ENCODE results near the gene TBX19.

TBX19 gene

DNA sequence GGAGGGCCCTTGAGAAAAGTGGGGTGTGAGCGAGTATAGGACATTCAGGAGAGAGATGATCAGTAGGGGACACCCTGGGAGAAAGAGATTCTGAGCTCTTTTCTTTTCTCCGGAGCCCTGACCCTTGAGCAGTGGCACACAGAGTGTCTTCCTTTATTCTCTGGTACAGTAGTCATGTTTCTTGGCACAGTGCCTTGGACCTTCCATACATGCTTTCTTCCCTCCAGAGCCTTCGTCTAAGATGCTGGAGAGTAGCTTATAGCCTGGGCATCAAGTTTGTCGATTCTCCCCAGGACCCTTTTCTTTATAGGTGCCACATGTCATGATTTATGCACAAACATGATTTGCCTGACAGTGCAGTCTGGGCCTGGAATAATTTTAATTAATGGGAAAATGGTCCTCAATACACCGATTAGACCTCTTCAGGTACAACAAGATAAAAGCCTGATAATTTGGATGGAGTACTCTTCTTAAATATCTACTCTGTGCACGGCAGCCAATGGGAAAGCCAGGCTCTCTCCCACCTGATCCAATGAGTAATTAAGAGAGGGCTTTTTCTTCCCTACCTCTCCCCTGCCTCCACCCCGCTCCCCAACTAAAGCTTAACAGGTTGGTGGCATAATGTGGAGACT is at the start of gene TBX19:
Gene TBX19, plus strand, starts transcription at position 582 of the 632 bp plus-strand sequence. CDS start 214 bp downstream, outside the sequence.
- DNase-seq (ENCODE audit: low read depth) = peak; percentile 22

DNA sequence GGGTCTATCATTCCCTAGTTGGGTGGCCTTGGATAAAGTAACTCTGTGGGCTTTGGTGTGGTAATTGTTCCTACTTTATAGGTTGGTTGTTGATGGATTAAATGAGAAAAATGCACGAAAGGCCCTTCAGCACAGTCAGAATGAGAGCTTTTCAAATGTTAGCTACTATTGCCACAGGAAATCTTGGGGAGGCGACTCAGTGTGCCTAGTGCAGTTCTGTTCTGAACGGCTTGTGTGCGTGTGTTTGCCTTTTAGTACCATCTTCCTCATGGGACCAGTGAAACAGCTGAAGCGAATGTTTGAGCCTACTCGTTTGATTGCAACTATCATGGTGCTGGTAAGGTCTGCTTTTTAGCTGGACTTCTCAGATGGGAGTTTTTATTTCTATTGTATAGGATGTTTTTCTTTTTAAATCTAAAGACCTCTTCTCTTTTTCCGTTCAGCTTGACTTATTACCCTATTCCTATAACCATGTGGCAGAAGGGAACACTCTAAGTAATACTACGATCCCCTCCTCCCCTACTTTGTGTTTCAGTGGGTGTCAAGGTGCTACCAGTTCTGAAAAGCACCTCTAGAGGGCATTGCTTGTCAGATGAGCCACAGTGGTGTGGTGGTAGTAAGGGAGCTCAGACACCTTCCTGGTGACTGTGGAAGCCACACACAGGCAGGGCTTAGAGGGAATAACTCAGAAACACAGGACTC is 45.7 kb upstream of the TBX19 start:
- DNase-seq (ENCODE audit: low read depth) = peak; percentile 69

DNA sequence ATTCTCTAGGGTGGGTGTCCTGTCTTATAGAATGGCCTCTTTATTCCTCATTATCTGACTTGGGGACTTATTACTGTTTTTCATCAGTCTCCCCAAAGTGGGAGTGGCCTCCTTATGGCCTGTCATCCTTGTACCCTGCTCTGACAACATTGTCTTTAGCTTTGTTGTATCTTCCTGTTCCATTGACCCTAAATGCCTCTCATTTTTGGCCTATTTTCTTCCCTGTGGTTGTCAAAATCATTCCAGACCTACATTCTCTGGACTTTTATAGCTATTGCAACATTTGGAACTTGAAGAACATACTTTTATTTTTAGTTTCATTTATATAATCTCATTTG is 45.2 kb upstream of the TBX19 start:
- peak; percentile 66 for DNase-seq (ENCODE audit: low read depth)

DNA sequence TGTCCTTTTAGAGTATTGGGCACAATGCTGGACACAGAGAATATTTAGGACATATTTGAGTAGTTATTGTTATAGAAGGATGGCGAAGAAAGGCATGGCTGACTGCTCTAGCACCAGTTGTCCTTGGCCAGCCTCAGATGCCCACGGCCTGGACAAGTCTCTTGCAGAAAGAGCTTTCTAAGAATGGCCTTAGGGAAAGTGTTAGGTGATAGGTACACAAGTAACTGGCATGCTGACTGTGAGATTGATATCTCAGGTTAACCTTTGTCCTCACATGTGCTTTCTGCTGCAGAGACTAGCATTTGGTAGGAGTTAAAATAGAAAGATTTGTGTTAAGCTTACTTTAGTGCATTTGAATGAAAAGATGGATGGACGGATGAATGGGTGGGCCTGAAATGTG is 44.7 kb upstream of the TBX19 start:
- DNase-seq (ENCODE audit: low read depth) = no peak

GRCh38 chr1:168236836-168237611 is 43.7 kb upstream of the TBX19 start:
- DNase-seq (ENCODE audit: low read depth) = no peak

- peak; percentile 37 for DNase-seq (ENCODE audit: low read depth)
Measured at GRCh38 chr1:168243198-168243597, 37.5 kb upstream of the TBX19 start.

- DNase-seq (ENCODE audit: low read depth) = peak; percentile 27
Measured at GRCh38 chr1:168243636-168244212, 37.0 kb upstream of the TBX19 start.

GRCh38 chr1:168245042-168245441 is 35.6 kb upstream of the TBX19 start:
- DNase-seq (ENCODE audit: low read depth) = no peak

DNA sequence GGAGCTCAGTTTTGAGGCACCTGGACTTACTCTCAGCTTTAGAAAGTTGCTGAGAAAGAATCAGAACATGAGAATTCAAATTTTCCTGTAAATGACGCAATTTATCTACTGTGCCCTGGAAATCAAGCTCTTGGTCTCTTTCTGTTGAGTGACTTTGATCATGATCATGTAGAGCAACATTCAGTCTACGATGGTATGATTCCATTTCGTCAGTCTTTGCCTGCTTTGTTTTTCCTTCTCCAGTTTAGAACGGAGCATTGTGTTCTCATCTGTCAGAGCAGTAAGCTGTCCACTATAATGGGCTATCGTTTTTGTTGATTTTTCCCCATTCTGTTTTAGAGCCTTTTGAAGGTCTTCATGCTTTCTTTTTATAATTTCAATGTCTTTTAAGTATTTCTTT is 34.2 kb upstream of the TBX19 start:
- DNase-seq (ENCODE audit: low read depth) = no peak

DNA sequence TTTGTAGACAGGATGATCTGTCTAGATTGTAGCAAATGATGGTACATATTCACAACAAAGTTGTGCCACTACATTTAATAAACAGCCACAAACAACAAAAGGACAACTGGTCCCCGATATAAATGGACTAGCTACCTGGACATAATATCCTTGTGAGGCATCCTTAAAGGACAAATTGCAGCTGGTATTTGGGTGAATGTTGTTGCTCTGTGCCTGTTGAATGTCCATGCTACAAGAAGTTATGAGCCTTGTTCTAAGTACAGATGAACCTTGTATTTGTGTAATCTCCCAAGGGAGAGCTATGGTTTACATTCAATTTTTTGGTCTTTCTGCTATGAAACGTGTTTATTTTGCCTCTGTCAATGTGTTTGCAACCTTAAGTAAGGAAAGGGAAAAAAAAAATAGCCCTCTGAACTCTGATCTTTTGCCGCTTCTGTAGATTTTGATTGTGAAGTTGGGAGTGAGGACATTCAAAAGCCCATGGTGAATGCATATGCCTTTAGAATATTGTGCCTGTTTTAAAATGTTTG is 28.4 kb upstream of the TBX19 start:
- DNase-seq (ENCODE audit: low read depth) = no peak

DNA sequence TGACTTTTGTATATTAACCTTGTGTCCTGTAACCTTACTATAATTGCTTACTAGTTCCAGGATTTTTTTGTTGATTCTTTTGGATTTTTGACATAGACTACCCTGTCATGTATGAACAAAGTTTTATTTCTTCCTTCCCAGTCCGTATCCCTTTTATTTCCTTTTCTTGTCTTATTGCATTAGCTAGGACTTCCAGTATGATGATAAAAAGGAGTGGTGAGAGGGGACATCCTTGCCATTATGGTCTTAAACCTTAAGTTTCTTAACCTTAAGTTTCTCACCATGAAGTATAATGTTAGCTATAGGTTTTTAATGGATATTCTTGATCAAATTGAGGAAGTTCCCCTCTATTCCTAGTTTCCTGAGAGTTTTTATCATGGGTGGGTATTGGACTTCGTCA is 24.5 kb upstream of the TBX19 start:
- no peak for DNase-seq (ENCODE audit: low read depth)

DNA sequence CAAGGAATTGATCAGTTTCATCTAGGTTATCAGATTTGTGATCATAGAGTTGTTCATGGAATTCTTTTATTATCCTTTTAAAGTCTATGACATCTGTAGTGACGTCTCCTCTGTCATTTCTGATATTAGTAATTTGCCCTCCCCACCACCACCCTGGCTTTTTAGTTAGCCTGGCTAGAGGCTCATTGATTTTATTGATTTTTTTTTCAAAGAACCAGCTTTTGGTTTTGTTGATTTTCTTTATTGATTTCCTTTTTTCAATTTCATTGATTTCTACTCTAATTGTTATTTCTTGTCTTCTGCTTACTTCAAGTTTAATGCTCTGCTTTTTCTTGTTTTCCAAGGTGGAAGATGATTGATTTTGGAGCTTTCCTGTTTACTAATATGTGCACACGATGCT is 23.3 kb upstream of the TBX19 start:
- DNase-seq (ENCODE audit: low read depth) = no peak

GRCh38 chr1:168259567-168259966 is 21.1 kb upstream of the TBX19 start:
- no peak for DNase-seq (ENCODE audit: low read depth)

GRCh38 chr1:168260393-168260792 is 20.3 kb upstream of the TBX19 start:
- DNase-seq (ENCODE audit: low read depth) = no peak

DNA sequence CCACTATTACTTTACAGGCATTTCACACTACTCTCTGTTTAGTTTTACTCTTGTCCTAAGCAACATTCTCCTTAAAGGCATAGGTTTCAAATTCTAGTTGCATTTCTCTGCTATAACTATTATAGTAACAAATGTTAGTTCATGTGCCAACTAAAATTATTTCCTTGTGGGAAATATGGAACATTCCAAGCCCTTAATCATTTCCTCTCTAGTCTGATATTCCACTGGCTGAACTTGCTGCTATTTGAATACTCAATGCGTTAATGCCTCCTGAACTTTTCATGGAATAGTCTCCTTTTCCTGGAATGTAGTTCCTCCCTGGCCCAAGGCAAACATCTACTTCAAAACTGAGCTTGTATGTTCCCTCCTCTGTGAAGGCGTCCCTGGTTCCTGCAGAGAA is 19.3 kb upstream of the TBX19 start:
- DNase-seq (ENCODE audit: low read depth) = peak; percentile 91

GRCh38 chr1:168263130-168263529 is 17.5 kb upstream of the TBX19 start:
- no peak for DNase-seq (ENCODE audit: low read depth)

DNA sequence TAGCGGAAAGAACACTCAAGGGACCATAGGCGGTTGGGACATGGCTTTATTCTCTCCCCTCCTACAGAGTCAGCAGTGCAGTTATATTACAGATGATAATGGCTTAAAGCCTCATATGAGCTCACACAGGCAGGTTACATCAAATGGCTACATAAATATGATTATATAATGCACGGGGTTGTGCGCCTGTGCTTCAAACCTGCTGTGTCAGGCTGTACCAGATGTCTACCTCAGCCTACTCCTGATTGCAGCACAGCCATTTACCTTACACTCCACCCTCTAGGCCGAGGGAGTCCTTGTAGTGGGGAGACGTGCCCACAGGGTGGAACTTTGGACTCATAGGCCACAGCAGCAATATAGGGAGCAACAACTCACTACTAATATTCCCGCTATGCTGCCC is 16.4 kb upstream of the TBX19 start:
- no peak for DNase-seq (ENCODE audit: low read depth)

GRCh38 chr1:168265596-168265995 is 15.1 kb upstream of the TBX19 start:
- DNase-seq (ENCODE audit: low read depth) = no peak

DNA sequence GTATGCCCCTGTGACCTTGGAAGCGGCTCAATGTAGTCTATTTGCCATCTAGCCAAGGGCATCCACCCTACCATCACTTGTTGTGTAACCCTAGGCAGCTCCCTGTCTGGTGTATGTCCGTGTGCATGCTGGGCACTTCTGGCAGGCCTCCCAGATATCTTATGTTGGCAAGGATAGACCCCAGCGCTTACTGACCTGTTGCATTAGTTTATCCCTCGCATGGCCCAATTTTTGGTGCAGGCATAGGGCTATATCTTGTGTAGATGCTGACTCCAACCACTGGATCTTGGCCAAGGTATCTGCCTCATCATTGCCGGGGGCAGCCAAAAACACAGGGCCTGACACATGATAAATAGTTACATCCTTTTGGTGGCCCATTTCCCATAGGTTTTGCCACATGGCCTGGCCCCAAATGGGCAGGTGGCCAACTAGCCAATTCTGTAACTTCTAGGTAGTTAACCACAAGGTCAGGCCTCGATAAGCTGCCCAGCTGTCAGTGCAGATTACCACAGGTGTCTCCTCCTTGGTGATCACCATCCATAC is 14.0 kb upstream of the TBX19 start:
- peak; percentile 27 for DNase-seq (ENCODE audit: low read depth)

GRCh38 chr1:168271636-168272035 is 9.0 kb upstream of the TBX19 start:
- DNase-seq (ENCODE audit: low read depth) = no peak

- DNase-seq (ENCODE audit: low read depth) = peak; percentile 42
Measured at GRCh38 chr1:168273575-168273974, 7.1 kb upstream of the TBX19 start.

GRCh38 chr1:168279253-168279652 is 1.4 kb upstream of the TBX19 start:
- no peak for DNase-seq (ENCODE audit: low read depth)
